Prostate gland (tissue), 2 donors: ENCODE data around the gene USP40.

Experiments
- POLR2A ChIP-seq: fragments of 450-650 bp; IDR thresholded peaks from one replicate; pipeline ENCODE4 v1.6.1; 2016; ENCODE audit warnings: antibody characterized with exemption, mild to moderate bottlenecking
- POLR2AphosphoS5 ChIP-seq: sonication (generic); formaldehyde crosslinking; IDR thresholded peaks from one replicate; pipeline ENCODE4 v1.6.1; 2017; ENCODE audit warnings: antibody characterized with exemption
- TF ChIP-seq, protein P1 (sequence below), 4 experiments: fragments of 200-600 bp in 2 of 4; fragments of 450-650 bp in 2 of 4; sonication (generic) in 2 of 4; IDR thresholded peaks; 1 replicate in 3 of 4; 2 replicates in 1 of 4; pipeline ENCODE4 v1.5.1; 2016 to 2019; ENCODE audit warnings: antibody characterized with exemption in 4 of 4, mild to moderate bottlenecking in 2 of 4, moderate library complexity in 2 of 4

GRCh38 chr2:233449921-233450863 is 116.4 kb downstream of the USP40 start:
- TF ChIP-seq POLR2A, result no peak
- TF ChIP-seq, protein P1, sequence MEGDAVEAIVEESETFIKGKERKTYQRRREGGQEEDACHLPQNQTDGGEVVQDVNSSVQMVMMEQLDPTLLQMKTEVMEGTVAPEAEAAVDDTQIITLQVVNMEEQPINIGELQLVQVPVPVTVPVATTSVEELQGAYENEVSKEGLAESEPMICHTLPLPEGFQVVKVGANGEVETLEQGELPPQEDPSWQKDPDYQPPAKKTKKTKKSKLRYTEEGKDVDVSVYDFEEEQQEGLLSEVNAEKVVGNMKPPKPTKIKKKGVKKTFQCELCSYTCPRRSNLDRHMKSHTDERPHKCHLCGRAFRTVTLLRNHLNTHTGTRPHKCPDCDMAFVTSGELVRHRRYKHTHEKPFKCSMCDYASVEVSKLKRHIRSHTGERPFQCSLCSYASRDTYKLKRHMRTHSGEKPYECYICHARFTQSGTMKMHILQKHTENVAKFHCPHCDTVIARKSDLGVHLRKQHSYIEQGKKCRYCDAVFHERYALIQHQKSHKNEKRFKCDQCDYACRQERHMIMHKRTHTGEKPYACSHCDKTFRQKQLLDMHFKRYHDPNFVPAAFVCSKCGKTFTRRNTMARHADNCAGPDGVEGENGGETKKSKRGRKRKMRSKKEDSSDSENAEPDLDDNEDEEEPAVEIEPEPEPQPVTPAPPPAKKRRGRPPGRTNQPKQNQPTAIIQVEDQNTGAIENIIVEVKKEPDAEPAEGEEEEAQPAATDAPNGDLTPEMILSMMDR (IDR thresholded peaks at IDR 0.05), result no peak
- TF ChIP-seq POLR2AphosphoS5, result no peak
